Measurements from ENCODE around the gene TNFSF10.

- TF ChIP-seq EP300 (IDR thresholded peaks at IDR 0.05) (no peak), CTCF (IDR thresholded peaks at IDR 0.05) (no peak)
Measured at GRCh38 chr3:172553526-172554252, 30.5 kb upstream of the TNFSF10 start.
